Umbilical cord (tissue), 2 donors: ENCODE measurements around the gene SMIM14. TPM values are rescaled to one million over a fixed set of nuclear protein-coding genes. Genes with fewer than 3 reads are reported as not detected.
"Not testable (repeated sequence)": the region's sequence is repeated elsewhere in the genome, so short reads cannot be mapped to it uniquely, and the experiment has no call there.

Experiments
- DNase-seq: peaks from one replicate; pipeline ENCODE4 v3.0.0-alpha.2; 2015; ENCODE audit warnings: low spot score
- total RNA-seq: library from RNA; depleted of rRNA; stranded (reverse); fragments of >200 nt; gene quantifications from one replicate; pipeline ENCODE4 v1.2.3, GENCODE V29; 2014; ENCODE audit warnings: low replicate concordance; ENCODE audit not compliant: insufficient read depth

The SMIM14 gene
- total RNA-seq, 1 donor from 2014 or later = 34.4 TPM

DNA sequence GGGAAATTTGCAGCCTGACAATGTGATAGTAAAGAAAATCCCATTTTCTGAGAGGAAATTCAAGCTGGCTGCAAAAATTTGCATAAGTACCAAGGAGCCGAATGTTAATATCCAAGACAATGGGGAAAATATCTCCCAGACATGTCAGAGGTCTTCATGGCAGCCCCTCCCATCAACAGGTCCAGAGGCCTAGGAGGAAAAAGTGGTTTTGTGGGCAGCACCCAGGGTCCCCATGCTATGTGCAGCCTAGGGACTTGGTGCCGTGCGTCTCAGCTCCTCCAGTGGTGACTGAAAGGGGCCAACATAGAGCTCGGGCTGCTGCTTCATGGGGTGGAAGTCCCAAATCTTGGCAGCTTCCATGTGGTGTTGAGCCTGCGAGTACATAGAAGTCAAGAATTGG, 105.1 kb downstream of the SMIM14 start:
- no peak for DNase-seq

DNA sequence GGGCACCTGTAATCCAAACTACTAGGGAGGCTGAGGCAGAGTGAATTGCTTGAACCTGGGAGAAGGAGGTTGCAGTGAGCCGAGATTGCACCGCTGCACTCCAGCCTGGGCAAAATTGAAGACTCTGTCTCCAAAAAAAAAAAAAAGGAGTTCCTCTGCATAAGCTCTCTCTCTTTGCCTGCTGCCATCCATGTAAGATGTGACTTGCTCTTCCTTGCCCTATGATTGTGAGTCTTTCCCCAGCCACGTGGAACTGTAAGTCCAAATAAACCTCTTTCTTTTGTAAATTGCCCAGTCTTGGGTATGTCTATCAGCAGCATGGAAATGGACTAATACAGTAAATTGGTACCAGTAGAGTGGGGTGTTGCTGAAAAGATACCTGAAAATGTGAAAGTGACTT, 106.4 kb downstream of the SMIM14 start:
- DNase-seq = not testable (repeated sequence)

DNA sequence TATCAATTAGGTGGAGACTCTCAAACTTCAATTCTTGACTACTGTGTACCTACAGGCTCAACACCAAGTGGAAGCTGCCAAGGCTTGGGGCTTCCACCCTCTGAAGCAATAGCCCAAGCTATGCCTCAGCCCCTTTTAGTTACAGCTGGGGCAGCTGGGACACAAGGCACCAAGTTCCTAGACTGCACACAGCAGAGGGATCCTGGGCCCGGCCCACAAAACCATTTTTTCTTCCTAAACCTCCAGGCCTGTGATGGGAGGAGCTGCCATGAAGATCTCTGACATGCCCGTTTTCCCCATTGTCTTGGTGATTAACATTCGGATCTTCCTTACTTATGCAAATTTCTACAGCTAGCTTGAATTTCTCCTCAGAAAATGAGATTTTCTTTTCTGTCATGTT, 108.0 kb downstream of the SMIM14 start:
- no peak for DNase-seq

DNA sequence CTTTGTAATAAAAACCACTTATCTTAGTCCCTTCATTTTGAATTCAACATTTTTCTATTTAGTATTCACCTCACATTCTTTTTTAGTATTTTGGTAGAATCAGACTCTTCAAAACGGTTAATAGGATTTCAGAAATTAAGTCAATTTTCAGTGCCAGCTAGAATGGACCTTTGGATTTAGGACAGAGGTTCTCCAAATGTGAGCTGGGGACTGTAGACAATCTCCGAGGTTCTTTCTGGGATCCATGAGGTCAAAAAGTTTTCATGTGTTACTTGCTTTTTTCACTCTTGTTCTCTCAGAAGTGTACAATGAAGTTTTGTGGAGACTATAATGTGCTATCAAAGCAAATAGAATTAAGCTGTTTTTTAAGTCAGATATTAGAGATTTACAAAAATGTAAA, 109.1 kb downstream of the SMIM14 start:
- no peak for DNase-seq

DNA sequence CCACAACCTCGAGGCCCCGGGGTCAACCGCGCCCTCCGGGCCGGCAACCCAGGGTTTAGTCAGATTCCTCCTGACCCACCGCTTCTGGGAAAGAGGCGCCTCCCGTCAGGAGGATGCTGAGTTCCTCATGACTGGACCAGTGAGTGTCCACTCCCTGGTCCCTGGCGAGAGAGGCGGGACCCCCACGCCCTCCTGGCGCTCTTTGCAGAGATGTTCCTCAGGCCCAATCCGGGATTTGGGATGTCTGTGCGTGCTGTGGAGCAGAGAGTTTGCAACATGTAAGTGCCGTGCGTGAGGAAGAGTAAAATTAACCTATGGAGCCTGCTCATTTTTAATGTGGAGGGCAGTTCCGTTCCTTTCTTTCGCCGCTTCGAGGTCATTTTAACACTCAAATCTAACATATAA, 110.6 kb downstream of the SMIM14 start:
- peak; percentile 88 for DNase-seq

- peak; percentile 100 for DNase-seq
Measured at GRCh38 chr4:39527296-39528060, 111.2 kb downstream of the SMIM14 start, which contains the start of gene UGDH. TSS of gene UGDH (minus strand) at chr4:39527439. CDS start at chr4:39521512, 5,927 bp downstream.

DNA sequence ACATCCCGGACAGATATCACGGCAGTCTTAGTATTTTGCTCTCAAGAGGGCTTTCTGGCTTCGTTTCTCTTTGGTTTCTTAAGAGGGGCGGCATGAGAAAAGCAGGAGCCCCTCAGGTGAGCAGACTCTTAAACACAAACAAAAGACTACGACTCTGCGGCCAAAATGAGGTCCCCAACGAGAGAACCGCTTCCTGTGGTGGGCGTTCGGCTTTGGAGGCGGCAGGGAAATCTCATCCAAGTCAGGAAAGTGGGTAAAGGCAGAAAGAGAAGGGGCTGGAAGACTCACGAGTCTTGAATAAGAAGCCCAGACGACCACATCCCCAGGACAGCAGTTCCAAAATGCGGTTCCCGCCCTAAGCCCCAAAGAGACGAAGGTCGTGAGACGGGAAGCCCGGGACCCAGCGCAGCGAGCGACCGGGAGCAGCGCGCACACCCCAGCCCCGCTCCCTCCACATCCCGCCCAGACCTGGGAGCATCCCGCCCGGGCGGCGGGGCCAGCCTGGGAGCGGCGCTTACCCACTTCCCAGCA, 111.8 kb downstream of the SMIM14 start:
- DNase-seq = no peak

DNA sequence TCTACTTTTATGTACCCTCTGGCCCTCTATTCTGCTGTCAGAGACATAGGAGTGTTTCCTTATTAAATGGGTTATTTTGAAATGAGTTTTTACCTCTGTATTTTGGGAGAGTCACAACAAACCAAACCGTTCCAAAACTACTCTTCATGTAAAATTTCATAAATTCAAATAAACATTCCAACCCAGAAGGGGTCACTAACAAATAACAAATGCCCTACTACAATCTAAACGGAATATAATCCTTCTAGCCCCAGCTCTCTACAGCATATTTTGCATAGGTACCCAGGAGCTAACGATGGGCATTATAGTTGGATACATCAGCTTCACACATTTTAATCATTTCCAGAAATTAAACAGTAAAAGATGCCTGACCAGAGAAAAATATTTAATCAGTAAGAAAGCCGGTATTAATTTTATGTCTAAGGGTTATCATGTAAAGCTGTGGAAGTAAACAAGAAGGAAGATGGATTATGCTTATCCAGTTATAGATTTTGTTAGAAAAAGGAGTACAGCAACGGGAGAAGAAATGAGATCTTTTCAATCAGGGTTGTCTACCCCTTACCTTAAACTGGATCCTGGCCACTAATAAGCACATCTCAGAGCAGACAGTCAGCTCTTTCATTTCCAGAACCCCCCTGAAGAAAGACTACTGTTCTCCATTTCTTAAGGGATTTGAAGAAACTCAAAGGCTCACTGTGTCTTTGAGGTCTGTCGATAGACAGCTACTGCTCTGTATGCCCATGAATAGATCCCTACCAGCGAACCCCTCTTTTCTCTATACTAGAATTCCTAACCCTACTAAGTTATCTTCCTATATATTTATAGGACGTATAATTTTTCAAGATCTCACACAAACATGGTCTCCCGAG, 112.6 kb downstream of the SMIM14 start:
- DNase-seq = peak; percentile 37

- no peak for DNase-seq
Measured at GRCh38 chr4:39524161-39524957, 114.3 kb downstream of the SMIM14 start.

DNA sequence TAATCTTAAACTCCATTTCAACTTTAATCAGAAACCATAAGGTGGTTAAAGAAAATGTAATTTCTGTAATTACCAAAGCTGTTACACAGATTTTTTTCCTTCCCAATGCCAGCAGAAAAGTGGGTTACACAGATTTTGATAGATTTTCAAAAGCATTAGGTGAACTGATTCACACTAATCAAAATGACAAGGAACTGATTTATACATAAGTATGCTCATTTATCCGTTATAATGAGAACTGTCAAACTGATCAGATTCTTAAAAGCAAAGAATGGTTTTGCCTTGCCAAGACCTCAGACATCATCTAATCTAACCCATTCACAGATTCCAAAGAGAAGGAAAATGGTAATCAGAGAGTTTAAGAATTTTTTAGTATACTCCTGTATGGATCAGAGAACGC, 116.6 kb downstream of the SMIM14 start:
- no peak for DNase-seq

- DNase-seq = peak; percentile 35
Measured at GRCh38 chr4:39521253-39521919, 117.3 kb downstream of the SMIM14 start.

DNA sequence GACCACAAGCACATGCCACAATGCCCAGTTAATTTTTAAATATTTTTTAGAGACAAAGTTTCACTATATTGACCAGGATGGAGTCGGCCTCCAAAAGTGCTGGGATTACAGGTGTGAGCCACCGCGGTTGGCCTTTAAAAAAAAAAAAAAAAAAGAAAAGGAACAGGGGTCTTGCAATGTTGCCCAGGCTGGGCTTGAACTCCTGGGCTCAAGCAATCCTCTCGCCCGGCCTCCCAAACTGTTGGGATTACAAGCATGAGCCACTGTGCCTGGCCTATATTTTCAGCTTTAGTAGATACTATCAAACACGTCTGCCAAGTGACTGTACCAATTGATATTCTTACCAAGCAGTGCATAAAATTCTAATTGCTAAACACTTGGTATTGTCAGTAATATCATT, 120.2 kb downstream of the SMIM14 start:
- DNase-seq = no peak

- no peak for DNase-seq
Measured at GRCh38 chr4:39516407-39516966, 122.2 kb downstream of the SMIM14 start.

DNA sequence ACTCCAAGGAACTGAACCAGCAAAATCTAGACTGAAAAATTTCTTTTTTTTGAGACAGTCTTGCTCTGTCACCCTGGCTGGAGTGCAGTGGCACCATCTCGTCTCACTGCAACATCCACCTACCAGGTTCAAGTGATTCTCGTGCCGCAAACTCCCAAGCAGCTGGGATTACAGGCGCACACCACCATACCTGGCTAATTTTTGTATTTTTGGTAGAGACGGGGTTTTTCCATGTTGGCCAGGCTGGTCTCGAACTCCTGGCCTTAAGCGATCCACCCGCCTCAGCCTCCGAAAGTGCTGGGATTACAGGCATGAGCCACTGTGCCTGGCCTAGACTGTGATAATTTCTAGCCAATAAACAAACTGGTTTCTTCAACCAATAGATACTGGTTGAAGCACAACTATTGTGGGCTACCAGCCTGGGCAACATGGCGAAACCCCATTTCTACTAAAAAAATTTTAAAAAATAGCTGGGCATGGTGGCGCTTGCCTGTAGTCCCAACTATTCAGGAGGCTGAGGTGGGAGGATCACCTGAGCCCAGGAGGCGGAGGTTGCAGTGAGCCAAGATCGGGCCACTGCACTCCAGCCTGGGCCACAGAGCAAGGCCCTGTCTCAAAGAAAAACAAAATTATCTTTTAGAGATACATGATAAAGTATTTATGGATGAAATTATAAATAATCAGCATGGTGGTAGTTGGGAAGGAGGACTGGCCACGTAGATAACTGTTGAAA, 122.8 kb downstream of the SMIM14 start:
- DNase-seq = not testable (repeated sequence)

GRCh38 chr4:39514888-39515401, 123.7 kb downstream of the SMIM14 start:
- DNase-seq = no peak

DNA sequence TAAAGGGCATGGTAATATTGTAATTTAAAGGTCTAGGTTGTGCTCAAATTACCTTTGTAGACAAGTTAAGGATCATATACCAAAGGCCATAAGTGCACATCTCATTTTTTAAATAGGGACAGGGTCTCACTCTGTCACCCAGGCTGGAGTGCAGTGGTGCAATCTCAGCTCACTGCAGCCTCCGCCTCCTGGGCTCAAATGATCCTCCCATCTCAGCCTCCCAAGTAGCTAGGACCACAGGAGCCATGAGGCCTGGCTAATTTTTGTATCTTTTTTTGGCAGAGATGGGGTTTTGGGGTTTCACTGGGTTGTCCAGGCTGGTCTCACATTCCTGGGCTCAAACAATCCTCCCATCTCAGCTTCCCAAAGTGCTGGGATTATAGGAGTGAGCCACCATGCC, 124.4 kb downstream of the SMIM14 start:
- not testable (repeated sequence) for DNase-seq

GRCh38 chr4:39510348-39510929, 128.2 kb downstream of the SMIM14 start:
- DNase-seq = no peak

DNA sequence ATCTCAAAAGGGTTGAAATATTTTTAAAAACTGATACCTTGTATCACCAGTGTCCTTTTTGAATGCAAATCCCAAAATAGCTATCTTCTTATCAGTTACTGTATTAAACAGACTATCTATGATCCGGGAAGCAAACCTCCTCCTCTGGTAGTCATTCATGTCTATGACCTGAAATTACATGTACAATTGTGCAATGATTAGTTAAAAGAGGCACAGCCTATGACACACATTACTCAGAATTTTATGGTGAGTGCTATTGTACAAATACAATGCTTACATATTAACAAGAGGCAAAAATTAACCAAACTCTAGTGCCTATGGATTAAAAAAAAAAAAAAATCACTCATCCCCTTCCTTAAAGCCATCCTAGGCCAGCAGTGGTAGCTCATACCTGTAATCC, 133.1 kb downstream of the SMIM14 start:
- no peak for DNase-seq

DNA sequence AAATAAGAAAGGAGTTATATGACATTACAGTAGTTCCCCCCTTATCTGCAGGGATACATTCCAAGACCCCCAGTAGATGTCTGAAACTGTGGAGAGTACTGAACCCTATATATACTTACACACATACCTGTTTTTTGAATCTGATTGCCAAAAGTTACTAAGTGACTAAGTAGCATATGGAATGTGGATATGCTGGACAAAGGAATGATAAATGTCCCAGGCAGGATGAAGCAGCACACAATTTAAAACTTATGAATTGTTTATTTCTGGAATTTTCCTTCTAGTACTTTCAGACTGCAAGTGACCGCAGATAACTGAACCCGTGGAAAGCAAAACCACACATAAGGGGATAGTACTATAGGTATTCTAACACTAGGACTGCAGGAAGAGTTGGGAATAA, 134.1 kb downstream of the SMIM14 start:
- no peak for DNase-seq
